RWPE2 (cell line): ENCODE data around the gene MXRA7.

ENCODE experiments used
- ATAC-seq: fragments of 200-7000 bp; cut with Tn5 transposase; 3 replicates; pipeline ENCODE4 v1.9.1; 2021; ENCODE audit warnings: low read depth
- DNase-seq: peaks from one replicate; pipeline ENCODE4 v3.0.0-alpha.2; 2020; ENCODE audit warnings: low spot score
- H3K27ac ChIP-seq: fragments of 450-650 bp; 2 replicates; pipeline ENCODE4 v1.5.1; 2017; ENCODE audit warnings: mild to moderate bottlenecking; ENCODE audit not compliant: poor library complexity, severe bottlenecking
- H3K27me3 ChIP-seq: fragments of 250-450 bp; sonication (Bioruptor Pico); 2 replicates; pipeline ENCODE4 v1.5.1; 2021; ENCODE audit warnings: mild to moderate bottlenecking, moderate library complexity; ENCODE audit not compliant: insufficient read depth, poor library complexity, severe bottlenecking
- H3K36me3 ChIP-seq: fragments of 250-450 bp; sonication (Bioruptor Pico); 2 replicates; pipeline ENCODE4 v1.5.1; 2020; ENCODE audit warnings: low read depth, mild to moderate bottlenecking, moderate library complexity
- H3K4me1 ChIP-seq: fragments of 250-450 bp; sonication (Bioruptor Pico); 2 replicates; pipeline ENCODE4 v1.5.1; 2021; ENCODE audit warnings: mild to moderate bottlenecking, moderate library complexity; ENCODE audit not compliant: insufficient read depth, poor library complexity, severe bottlenecking
- H3K4me3 ChIP-seq: fragments of 250-450 bp; sonication (Bioruptor Pico); 2 replicates; pipeline ENCODE4 v1.5.1; 2021; ENCODE audit warnings: mild to moderate bottlenecking, moderate library complexity; ENCODE audit not compliant: severe bottlenecking
- H3K9me3 ChIP-seq: fragments of 250-450 bp; sonication (Bioruptor Pico); 2 replicates; pipeline ENCODE4 v1.5.1; 2021; ENCODE audit warnings: mild to moderate bottlenecking, moderate library complexity; ENCODE audit not compliant: severe bottlenecking
- TF ChIP-seq, protein P1 (sequence below): fragments of 450-650 bp; IDR thresholded peaks from one replicate; pipeline ENCODE4 v1.5.1; 2017; ENCODE audit warnings: mild to moderate bottlenecking, moderate library complexity; ENCODE audit not compliant: poor library complexity, severe bottlenecking

The MXRA7 gene

DNA sequence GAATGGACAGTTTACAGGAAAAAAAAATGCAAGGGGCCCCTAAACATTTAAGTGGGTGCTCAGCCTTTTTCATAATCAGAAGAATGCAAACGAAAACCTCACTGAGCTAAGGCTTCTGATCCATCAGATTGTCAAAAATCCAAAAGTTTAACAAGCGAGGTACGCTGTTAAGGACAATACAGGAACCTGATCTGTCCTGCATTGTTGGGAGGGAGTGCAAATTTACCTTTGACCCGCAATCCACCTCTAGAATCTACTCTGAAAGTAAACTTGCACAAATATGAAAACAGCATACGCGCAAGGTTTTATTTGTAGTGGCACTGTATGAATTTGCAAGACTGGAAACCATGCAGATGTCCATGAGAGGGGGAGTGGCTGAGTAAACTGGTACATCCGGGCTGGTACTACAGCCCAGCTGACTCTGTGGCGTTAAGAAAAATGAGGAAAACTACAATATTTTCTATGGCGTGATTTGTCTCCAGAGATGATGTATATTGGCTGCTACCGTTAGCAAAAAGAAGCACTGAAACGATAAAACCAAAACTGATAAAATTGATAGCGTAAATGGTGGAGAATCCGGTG, 38.4 kb downstream of the MXRA7 start:
- no peak for DNase-seq
- no peaks in the 10 kb centered on the region for H3K36me3 ChIP-seq
- peaks cover 9% of the 10 kb centered on the region for H3K4me1 ChIP-seq

GRCh38 chr17:76671912-76672262, 38.9 kb downstream of the MXRA7 start:
- DNase-seq, result no peak
- Histone ChIP-seq H3K4me1 (peaks cover 9% of the 10 kb centered on the region), H3K27ac (peak overlapping the region; percentile 52), H3K4me3 (peak overlapping the region; percentile 46), H3K9me3 (no peaks in the 10 kb centered on the region), H3K36me3 (no peaks in the 10 kb centered on the region), H3K27me3 (no peaks in the 10 kb centered on the region)
- TF ChIP-seq, protein P1, sequence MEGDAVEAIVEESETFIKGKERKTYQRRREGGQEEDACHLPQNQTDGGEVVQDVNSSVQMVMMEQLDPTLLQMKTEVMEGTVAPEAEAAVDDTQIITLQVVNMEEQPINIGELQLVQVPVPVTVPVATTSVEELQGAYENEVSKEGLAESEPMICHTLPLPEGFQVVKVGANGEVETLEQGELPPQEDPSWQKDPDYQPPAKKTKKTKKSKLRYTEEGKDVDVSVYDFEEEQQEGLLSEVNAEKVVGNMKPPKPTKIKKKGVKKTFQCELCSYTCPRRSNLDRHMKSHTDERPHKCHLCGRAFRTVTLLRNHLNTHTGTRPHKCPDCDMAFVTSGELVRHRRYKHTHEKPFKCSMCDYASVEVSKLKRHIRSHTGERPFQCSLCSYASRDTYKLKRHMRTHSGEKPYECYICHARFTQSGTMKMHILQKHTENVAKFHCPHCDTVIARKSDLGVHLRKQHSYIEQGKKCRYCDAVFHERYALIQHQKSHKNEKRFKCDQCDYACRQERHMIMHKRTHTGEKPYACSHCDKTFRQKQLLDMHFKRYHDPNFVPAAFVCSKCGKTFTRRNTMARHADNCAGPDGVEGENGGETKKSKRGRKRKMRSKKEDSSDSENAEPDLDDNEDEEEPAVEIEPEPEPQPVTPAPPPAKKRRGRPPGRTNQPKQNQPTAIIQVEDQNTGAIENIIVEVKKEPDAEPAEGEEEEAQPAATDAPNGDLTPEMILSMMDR, result no peak
- ATAC-seq, result peak; percentile 6

More for the DNA sequence above, 38.4 kb downstream of the MXRA7 start:
- Histone ChIP-seq H3K9me3 (no peaks in the 10 kb centered on the region), H3K4me3 (peak overlapping the region; percentile 46), H3K27me3 (no peaks in the 10 kb centered on the region), H3K27ac (peak overlapping the region; percentile 52)
- TF ChIP-seq, protein P1, result no peak
- ATAC-seq, result no peak

GRCh38 chr17:76671123-76671911, 39.4 kb downstream of the MXRA7 start:
- H3K4me1 ChIP-seq, result peaks cover 9% of the 10 kb centered on the region
- H3K27me3 ChIP-seq, result no peaks in the 10 kb centered on the region
- peak overlapping the region; percentile 46 for H3K4me3 ChIP-seq
- H3K36me3 ChIP-seq, result no peaks in the 10 kb centered on the region
- ATAC-seq, result peak; percentile 97
- H3K9me3 ChIP-seq, result no peaks in the 10 kb centered on the region
- H3K27ac ChIP-seq, result peak overlapping the region; percentile 52
- peak; percentile 100 for DNase-seq
- TF ChIP-seq, protein P1, result no peak

DNA sequence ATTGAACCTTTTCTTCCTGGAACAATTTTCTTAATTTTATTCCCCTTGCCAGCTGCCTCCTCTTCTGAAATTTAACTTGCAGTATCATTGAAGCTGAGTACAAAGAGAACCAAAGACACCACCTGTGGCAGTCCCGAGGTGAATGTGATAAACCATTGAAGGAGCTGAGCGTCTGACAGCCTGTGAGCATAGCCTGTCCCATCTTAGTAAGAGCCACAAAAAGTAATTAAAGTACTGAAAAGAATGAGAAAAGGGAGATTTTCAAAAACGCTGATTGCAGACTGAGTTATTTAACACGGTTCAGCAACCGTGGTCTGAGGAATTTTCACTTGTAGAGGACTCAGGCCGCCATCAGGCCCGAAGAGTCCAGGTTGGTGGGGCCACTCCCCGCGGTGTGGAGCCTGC, 40.0 kb downstream of the MXRA7 start:
- Histone ChIP-seq H3K36me3 (no peaks in the 10 kb centered on the region), H3K4me3 (no peak overlapping the region), H3K9me3 (no peaks in the 10 kb centered on the region), H3K27me3 (no peaks in the 10 kb centered on the region), H3K27ac (peak overlapping the region; percentile 52), H3K4me1 (peaks cover 9% of the 10 kb centered on the region)
- ATAC-seq (no peak), DNase-seq (no peak)
- TF ChIP-seq, protein P1, result no peak
